Spleen (tissue), 11 donors: ENCODE results near the gene SLC25A26. TPM values are rescaled to one million over a fixed set of nuclear protein-coding genes. Genes with fewer than 3 reads are reported as not detected.

Experiments
- DNase-seq: peaks from one replicate; pipeline ENCODE4 v3.0.0-alpha.2; 2020
- H3K27ac ChIP-seq, 8 donors: fragments of 200-600 bp; sonication (generic) in 7 of 8; 1 replicate in 4 of 8; 2 replicates in 4 of 8; pipeline versions ENCODE4 v1.5.0 to v1.8.0; 2016 to 2021; ENCODE audit warnings: inconsistent platforms in 4 of 8, mild to moderate bottlenecking in 4 of 8, moderate library complexity in 1 of 8
- H3K27me3 ChIP-seq, 7 donors: fragments of 200-600 bp; sonication (generic) in 6 of 7; replicated peaks in 1 of 7; 1 replicate in 4 of 7; 2 replicates in 3 of 7; pipeline versions ENCODE4 v1.5.0 to v1.8.0; 2016 to 2021; ENCODE audit warnings: inconsistent platforms in 3 of 7, mild to moderate bottlenecking in 1 of 7
- H3K36me3 ChIP-seq, 6 donors: fragments of 200-600 bp; sonication (generic) in 5 of 6; 1 replicate in 4 of 6; 2 replicates in 2 of 6; pipeline versions ENCODE4 v1.5.0 to v1.8.0; 2016 to 2021; ENCODE audit warnings: inconsistent platforms in 2 of 6
- H3K4me1 ChIP-seq, 6 donors: fragments of 200-600 bp; sonication (generic) in 5 of 6; 1 replicate in 3 of 6; 2 replicates in 3 of 6; pipeline versions ENCODE4 v1.5.0 to v1.8.0; 2016 to 2021; ENCODE audit warnings: inconsistent platforms in 3 of 6
- H3K4me3 ChIP-seq, 8 donors: fragments of 200-600 bp; sonication (generic) in 7 of 8; 1 replicate in 4 of 8; 2 replicates in 4 of 8; pipeline versions ENCODE4 v1.5.0 to v1.8.0; 2016 to 2021; ENCODE audit warnings: inconsistent platforms in 4 of 8, mild to moderate bottlenecking in 4 of 8, moderate library complexity in 2 of 8
- H3K9me3 ChIP-seq, 8 donors: fragments of 200-600 bp; sonication (generic) in 7 of 8; 1 replicate in 4 of 8; 2 replicates in 4 of 8; pipeline versions ENCODE4 v1.5.0 to v1.8.0; 2016 to 2021; ENCODE audit warnings: inconsistent platforms in 4 of 8
- POLR2A ChIP-seq, 3 donors: fragments of 450-650 bp; IDR thresholded peaks; one replicate each; pipeline ENCODE4 v1.5.1; 2017; ENCODE audit warnings: antibody characterized with exemption in 3 of 3, mild to moderate bottlenecking in 1 of 3
- POLR2AphosphoS5 ChIP-seq, 3 donors: sonication (generic); formaldehyde crosslinking; IDR thresholded peaks; one replicate each; pipeline ENCODE4 v1.5.1; 2017; ENCODE audit warnings: antibody characterized with exemption in 3 of 3
- WGBS, 5 donors: extraction: QIAGEN DNeasy Blood & Tissue Kit in 3 of 5; methylation state at CpG; one replicate each; pipeline versions ENCODE4 v1.1.5 to v1.1.7; 2013 to 2018; 5-methylcytosine and 5-hydroxymethylcytosine counted together
- intact Hi-C: fragments of 100-400 bp; cut with DNase I; formaldehyde crosslinking; loops from one replicate; pipeline ENCODE4 v1.15.0; 2023; ENCODE audit warnings: low total_unique reads
- polyA plus RNA-seq, 3 donors: library from polyadenylated mRNA; stranded (reverse); fragments of 200-250 nt; gene quantifications; one replicate each; pipeline ENCODE4 v1.2.1, GENCODE V29; 2013
- total RNA-seq, 7 donors: library from RNA; depleted of rRNA in 3 of 7; stranded (reverse); fragments of >200 nt in 3 of 7; fragmentation: NEBNext Ultra II Directional in 4 of 7; extraction: Animal tissue kit (Norgen Biotek cat#: 25700) in 4 of 7; gene quantifications; one replicate each; pipeline versions ENCODE4 v1.1.0 to v1.2.1, GENCODE V29; 2016 to 2021
- TF ChIP-seq, protein P1 (sequence below), 11 experiments: fragments of 200-600 bp in 7 of 11; fragments of 450-650 bp in 4 of 11; sonication (generic) in 4 of 11; IDR thresholded peaks in 8 of 11; conservative IDR thresholded peaks in 3 of 11; 1 replicate in 7 of 11; 2 replicates in 4 of 11; pipeline versions ENCODE4 v1.4.0 to v1.8.0; 2016 to 2021; ENCODE audit warnings: antibody characterized with exemption in 11 of 11, inconsistent platforms in 4 of 11, mild to moderate bottlenecking in 1 of 11
- donor health status: healthy with polysubstance abuse.
- donor health status: DM: no; HTN: no; CAD: no; lungs with moderate emphysema.
- donor health status: DM: no; HTN: no; CAD: no.
- donor health status: Bipolar disorder and iron deficiency.
- donor health status: healthy.
- donor health status: DM: no; HTN: no; CAD: no.
- donor health status: DM: yes; HTN: yes; CAD: no.

Gene SLC25A26
- total and polyA plus RNA-seq, 10 donors = 14.9 to 20.9 (median 16.0) TPM

- no peaks in the 10 kb centered on the region for H3K27me3 ChIP-seq
- DNase-seq = no peak
- WGBS, 5 donors = 89 to 97% (median 92%) methylated on average over 8 of the region's 8 CpGs
- no peak overlapping the region for H3K4me3 ChIP-seq
- H3K36me3 ChIP-seq = peaks cover 0 to 12% (median 5%) of the 10 kb centered on the region in 6 donors
- no peaks in the 10 kb centered on the region for H3K4me1 ChIP-seq
- H3K9me3 ChIP-seq = peaks cover 0 to 8% (median 0%) of the 10 kb centered on the region in 8 donors
- no peak overlapping the region for H3K27ac ChIP-seq
- TF ChIP-seq, protein P1, sequence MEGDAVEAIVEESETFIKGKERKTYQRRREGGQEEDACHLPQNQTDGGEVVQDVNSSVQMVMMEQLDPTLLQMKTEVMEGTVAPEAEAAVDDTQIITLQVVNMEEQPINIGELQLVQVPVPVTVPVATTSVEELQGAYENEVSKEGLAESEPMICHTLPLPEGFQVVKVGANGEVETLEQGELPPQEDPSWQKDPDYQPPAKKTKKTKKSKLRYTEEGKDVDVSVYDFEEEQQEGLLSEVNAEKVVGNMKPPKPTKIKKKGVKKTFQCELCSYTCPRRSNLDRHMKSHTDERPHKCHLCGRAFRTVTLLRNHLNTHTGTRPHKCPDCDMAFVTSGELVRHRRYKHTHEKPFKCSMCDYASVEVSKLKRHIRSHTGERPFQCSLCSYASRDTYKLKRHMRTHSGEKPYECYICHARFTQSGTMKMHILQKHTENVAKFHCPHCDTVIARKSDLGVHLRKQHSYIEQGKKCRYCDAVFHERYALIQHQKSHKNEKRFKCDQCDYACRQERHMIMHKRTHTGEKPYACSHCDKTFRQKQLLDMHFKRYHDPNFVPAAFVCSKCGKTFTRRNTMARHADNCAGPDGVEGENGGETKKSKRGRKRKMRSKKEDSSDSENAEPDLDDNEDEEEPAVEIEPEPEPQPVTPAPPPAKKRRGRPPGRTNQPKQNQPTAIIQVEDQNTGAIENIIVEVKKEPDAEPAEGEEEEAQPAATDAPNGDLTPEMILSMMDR (IDR thresholded peaks at IDR 0.05 in 8 of 11, conservative IDR thresholded peaks at IDR 0.05 in 3 of 11) = no peak
- TF ChIP-seq POLR2A (IDR thresholded peaks at IDR 0.05) (no peak), POLR2AphosphoS5 (IDR thresholded peaks at IDR 0.05) (no peak)
- intact Hi-C loops = no loop called here
Measured at GRCh38 chr3:66342717-66343356, 122.0 kb downstream of the SLC25A26 start.

DNA sequence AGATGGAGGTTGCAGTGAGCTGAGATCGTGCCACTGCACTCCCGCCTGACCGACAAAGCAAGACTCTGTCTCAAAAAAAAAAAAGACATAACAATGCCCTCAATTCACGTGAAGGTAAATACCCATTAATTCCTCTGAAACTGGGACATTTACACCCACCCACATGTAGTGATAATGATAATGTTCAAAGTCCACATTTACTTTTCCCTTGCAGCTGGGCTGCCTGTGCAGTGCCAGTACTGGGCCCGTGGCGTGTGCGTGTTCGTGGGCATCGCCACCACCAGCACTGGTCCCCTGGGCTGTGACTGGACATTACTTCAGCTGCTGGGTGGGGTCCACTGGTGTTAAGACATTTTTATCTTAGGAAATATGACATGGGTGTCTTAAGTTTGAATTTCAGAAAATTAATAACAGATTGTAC, 123.6 kb downstream of the SLC25A26 start:
- Histone ChIP-seq H3K36me3 (peaks cover 0 to 16% (median 5%) of the 10 kb centered on the region in 6 donors), H3K4me3 (no peak overlapping the region), H3K9me3 (peaks cover 0 to 8% (median 0%) of the 10 kb centered on the region in 8 donors), H3K27ac (no peak overlapping the region), H3K4me1 (no peaks in the 10 kb centered on the region), H3K27me3 (no peaks in the 10 kb centered on the region)
- intact Hi-C loops = no loop called here
- 93 to 97% (median 96%) methylated on average over 9 of the region's 9 CpGs for WGBS, 5 donors
- no peak for TF ChIP-seq POLR2AphosphoS5 (IDR thresholded peaks at IDR 0.05)
- no peak for TF ChIP-seq POLR2A (IDR thresholded peaks at IDR 0.05)
- TF ChIP-seq, protein P1 (IDR thresholded peaks at IDR 0.05 in 8 of 11, conservative IDR thresholded peaks at IDR 0.05 in 3 of 11) = no peak
- no peak for DNase-seq

- H3K27ac ChIP-seq = no peak overlapping the region
- 82 to 92% (median 88%) methylated on average over 8 of the region's 8 CpGs for WGBS, 5 donors
- H3K9me3 ChIP-seq = peaks cover 0 to 8% (median 0%) of the 10 kb centered on the region in 8 donors
- peaks cover 0 to 16% (median 5%) of the 10 kb centered on the region in 6 donors for H3K36me3 ChIP-seq
- no peaks in the 10 kb centered on the region for H3K4me1 ChIP-seq
- TF ChIP-seq, protein P1 (IDR thresholded peaks at IDR 0.05 in 8 of 11, conservative IDR thresholded peaks at IDR 0.05 in 3 of 11) = no peak
- TF ChIP-seq POLR2A (IDR thresholded peaks at IDR 0.05) (no peak), POLR2AphosphoS5 (IDR thresholded peaks at IDR 0.05) (no peak)
- no peaks in the 10 kb centered on the region for H3K27me3 ChIP-seq
- H3K4me3 ChIP-seq = no peak overlapping the region
- DNase-seq = no peak
- intact Hi-C loops = no loop called here
Measured at GRCh38 chr3:66344848-66345578, 124.2 kb downstream of the SLC25A26 start.

- peaks cover 0 to 16% (median 5%) of the 10 kb centered on the region in 6 donors for H3K36me3 ChIP-seq
- peaks cover 0 to 8% (median 0%) of the 10 kb centered on the region in 8 donors for H3K9me3 ChIP-seq
- no peak for DNase-seq
- no peaks in the 10 kb centered on the region for H3K27me3 ChIP-seq
- 76 to 89% (median 82%) methylated on average over 3 of the region's 3 CpGs for WGBS, 5 donors
- no peaks in the 10 kb centered on the region for H3K4me1 ChIP-seq
- H3K27ac ChIP-seq = no peak overlapping the region
- H3K4me3 ChIP-seq = no peak overlapping the region
- TF ChIP-seq POLR2A (IDR thresholded peaks at IDR 0.05) = no peak
- no peak for TF ChIP-seq POLR2AphosphoS5 (IDR thresholded peaks at IDR 0.05)
- TF ChIP-seq, protein P1 (IDR thresholded peaks at IDR 0.05 in 8 of 11, conservative IDR thresholded peaks at IDR 0.05 in 3 of 11) = no peak
- intact Hi-C loops = no loop called here
Measured at GRCh38 chr3:66348704-66349103, 127.9 kb downstream of the SLC25A26 start.
